HepG2 (cell line): ENCODE data around the gene RPH3AL. TPM values are rescaled to one million over a fixed set of nuclear protein-coding genes. Genes with fewer than 3 reads are reported as not detected.

Experiments
- ELF4 ChIP-seq: sonication (generic); formaldehyde crosslinking; IDR thresholded peaks from 2 replicates; pipeline ENCODE4 v1.5.0; 2020; ENCODE audit warnings: missing genetic modification reagents, mild to moderate bottlenecking, moderate library complexity, borderline replicate concordance
- KLF13 ChIP-seq: sonication (generic); formaldehyde crosslinking; IDR thresholded peaks from 2 replicates; pipeline ENCODE4 v1.4.0; 2020; ENCODE audit warnings: mild to moderate bottlenecking, missing genetic modification reagents
- MTA1 ChIP-seq: sonication (generic); formaldehyde crosslinking; IDR thresholded peaks from 2 replicates; pipeline ENCODE4 v1.4.0; 2020; ENCODE audit warnings: missing genetic modification reagents, mild to moderate bottlenecking, borderline replicate concordance
- PATZ1 ChIP-seq: sonication (generic); formaldehyde crosslinking; IDR thresholded peaks from 2 replicates; pipeline ENCODE4 v1.4.0; 2020; ENCODE audit warnings: missing genetic modification reagents
- POLR2AphosphoS5 ChIP-seq: IDR thresholded peaks from 2 replicates; pipeline ENCODE4 v1.6.1; 2012; ENCODE audit warnings: low read depth, low read length
- PRDM10 ChIP-seq: sonication (generic); formaldehyde crosslinking; IDR thresholded peaks from 2 replicates; pipeline ENCODE4 v1.4.0; 2020; ENCODE audit warnings: low read depth, missing genetic modification reagents
- PRMT3 ChIP-seq: sonication (generic); formaldehyde crosslinking; IDR thresholded peaks from 2 replicates; pipeline ENCODE4 v1.8.1; 2022; ENCODE audit warnings: low read depth, mild to moderate bottlenecking, moderate library complexity, missing genetic modification reagents, borderline replicate concordance
- REST ChIP-seq, 2 experiments: IDR thresholded peaks; 2 replicates each; pipeline ENCODE4 v1.6.1; 2011 to 2012; ENCODE audit warnings: low read length in 2 of 2, borderline replicate concordance in 1 of 2, low read depth in 1 of 2, mild to moderate bottlenecking in 1 of 2, moderate library complexity in 1 of 2
- THYN1 ChIP-seq: sonication (generic); formaldehyde crosslinking; IDR thresholded peaks from 2 replicates; pipeline ENCODE4 v1.8.1; 2023; ENCODE audit warnings: low read depth, mild to moderate bottlenecking, moderate library complexity, missing genetic modification reagents, borderline replicate concordance
- ZIK1 ChIP-seq: sonication (generic); formaldehyde crosslinking; IDR thresholded peaks from 2 replicates; pipeline ENCODE4 v1.5.0; 2020; ENCODE audit warnings: mild to moderate bottlenecking, low read depth, missing genetic modification reagents, borderline replicate concordance
- ZNF513 ChIP-seq: sonication (generic); formaldehyde crosslinking; conservative IDR thresholded peaks from 2 replicates; pipeline ENCODE4 v1.5.0; 2020; ENCODE audit warnings: missing genetic modification reagents
- ZNF616 ChIP-seq: sonication (generic); formaldehyde crosslinking; IDR thresholded peaks from 2 replicates; pipeline ENCODE4 v1.5.0; 2020; ENCODE audit warnings: low read depth, mild to moderate bottlenecking, missing genetic modification reagents
- ZNF639 ChIP-seq: conservative IDR thresholded peaks from 2 replicates; pipeline ENCODE4 v1.6.1; 2018; ENCODE audit warnings: missing genetic modification reagents
- ZNF788 ChIP-seq: sonication (generic); formaldehyde crosslinking; IDR thresholded peaks from 2 replicates; pipeline ENCODE4 v1.5.0; 2020; ENCODE audit warnings: mild to moderate bottlenecking, missing genetic modification reagents, borderline replicate concordance
- polyA plus RNA-seq, 8 experiments: library from polyadenylated mRNA; depleted of rRNA in 3 of 8; stranded (reverse) in 7 of 8; unstranded in 1 of 8; fragments of >200 nt; fragmentation: Illumina TruSeq in 4 of 8; extraction: Trizol in 4 of 8; gene quantifications; 2 replicates each; pipeline versions ENCODE4 v1.2.1 to v1.2.3, GENCODE V29; 2011 to 2016; ENCODE audit warnings: low read depth in 4 of 8, missing spikeins in 1 of 8, mixed read lengths in 1 of 8; ENCODE audit not compliant: insufficient read depth in 1 of 8
- total RNA-seq, 5 experiments: library from RNA; depleted of rRNA; stranded (reverse); fragments of >200 nt; fragmentation: Illumina TruSeq; extraction: Trizol; gene quantifications; 2 replicates each; pipeline ENCODE4 v1.2.3, GENCODE V29; 2016; ENCODE audit warnings: low read depth in 1 of 5

The RPH3AL gene
- total and polyA plus RNA-seq, 2 of the 13 experiments (the other 11 are each of a cell fraction or from before 2014, with no cell fraction given): 7.8 to 16.4 TPM

- TF ChIP-seq PATZ1 (CRISPR knock-in tag): no peak
- no peak for TF ChIP-seq KLF13
- no peak for TF ChIP-seq MTA1 (CRISPR knock-in tag)
- TF ChIP-seq ZNF513 (CRISPR knock-in tag): no peak
- TF ChIP-seq REST (IDR thresholded peaks at IDR 0.05; ENCODE audit: borderline replicate concordance in 1 of 2, low read depth in 1 of 2, low read length in 2 of 2): no peak
- TF ChIP-seq ZIK1 (CRISPR knock-in tag): no peak
- no peak for TF ChIP-seq ZNF616 (CRISPR knock-in tag)
- TF ChIP-seq ZNF639 (CRISPR knock-in tag): no peak
- no peak for TF ChIP-seq POLR2AphosphoS5
- no peak for TF ChIP-seq ZNF788 (CRISPR knock-in tag)
- TF ChIP-seq PRDM10 (CRISPR knock-in tag): peak; percentile 89
- no peak for TF ChIP-seq PRMT3 (CRISPR knock-in tag)
- TF ChIP-seq THYN1 (CRISPR knock-in tag): no peak
- TF ChIP-seq ELF4 (CRISPR knock-in tag): no peak
These were observed 1.7 kb downstream of the RPH3AL start (continued) for GRCh38 chr17:350706-351448.
